ENCODE data around the gene MUSK. TPM values are rescaled to one million over a fixed set of nuclear protein-coding genes. Genes with fewer than 3 reads are reported as not detected.

Gene MUSK
- total and polyA plus RNA-seq, 2 of the 8 experiments (the other 6 are each of a cell fraction or from before 2014, with no cell fraction given), result not detected

- TF ChIP-seq HDAC2 (IDR thresholded peaks at IDR 0.05; ENCODE audit: borderline replicate concordance in 1 of 2, low read depth in 2 of 2, low read length in 2 of 2) (no peak), MAFK (IDR thresholded peaks at IDR 0.05; ENCODE audit: low read depth, low read length) (no peak), BACH1 (IDR thresholded peaks at IDR 0.05; ENCODE audit: low read length) (no peak), SIRT6 (IDR thresholded peaks at IDR 0.05; ENCODE audit: low read length) (no peak), POLR2AphosphoS5 (IDR thresholded peaks at IDR 0.05; ENCODE audit: low read depth, low read length) (no peak)
Observed at GRCh38 chr9:110641293-110641692, 27.3 kb upstream of the MUSK start (continued).
